A549 (cell line): ENCODE results near the gene OR56B4.

Experiments used
- CBX2 ChIP-seq: fragments of 200-600 bp; sonication (generic); IDR thresholded peaks from 2 replicates; pipeline ENCODE4 v1.6.1; 2016; ENCODE audit warnings: low read depth, mild to moderate bottlenecking, borderline replicate concordance
- CEBPB ChIP-seq, 2 experiments: fragments of >200 bp in 1 of 2; sonication (Bioruptor Twin) in 1 of 2; formaldehyde crosslinking in 1 of 2; IDR thresholded peaks; 2 replicates each; pipeline ENCODE4 v1.6.1; 2012 to 2016
- CTCF ChIP-seq: fragments of >200 bp; sonication (Bioruptor Twin); formaldehyde crosslinking; IDR thresholded peaks from 3 replicates; pipeline ENCODE4 v1.5.1; 2016
- JUNB ChIP-seq: fragments of >200 bp; sonication (Bioruptor Twin); formaldehyde crosslinking; IDR thresholded peaks from 2 replicates; pipeline ENCODE4 v1.6.1; 2016
- NFE2L2 ChIP-seq: fragments of 150-350 bp; conservative IDR thresholded peaks from 2 replicates; pipeline ENCODE4 v1.6.1; 2014; ENCODE audit warnings: low read length
- NR3C1 ChIP-seq: fragments of >200 bp; sonication (Bioruptor Twin); formaldehyde crosslinking; IDR thresholded peaks from 3 replicates; pipeline ENCODE4 v1.6.1; 2017
- POLR2A ChIP-seq: IDR thresholded peaks from 2 replicates; pipeline ENCODE4 v1.6.1; 2012; ENCODE audit warnings: mild to moderate bottlenecking, low read length
- RFX5 ChIP-seq: fragments of 450-650 bp; IDR thresholded peaks from 2 replicates; pipeline ENCODE4 v1.7.1; 2014; ENCODE audit warnings: antibody characterized with exemption, mild to moderate bottlenecking, moderate library complexity

- no peak for TF ChIP-seq NFE2L2
- TF ChIP-seq CTCF: no peak
- no peak for TF ChIP-seq JUNB
- no peak for TF ChIP-seq NR3C1
- TF ChIP-seq CBX2: no peak
- no peak for TF ChIP-seq CEBPB (IDR thresholded peaks at IDR 0.05)
- TF ChIP-seq POLR2A: no peak
- TF ChIP-seq RFX5: no peak
Measured at GRCh38 chr11:6095798-6096197, 11.7 kb upstream of the OR56B4 start.
